ENCODE measurements around the gene CCDC54.

Gene CCDC54

DNA sequence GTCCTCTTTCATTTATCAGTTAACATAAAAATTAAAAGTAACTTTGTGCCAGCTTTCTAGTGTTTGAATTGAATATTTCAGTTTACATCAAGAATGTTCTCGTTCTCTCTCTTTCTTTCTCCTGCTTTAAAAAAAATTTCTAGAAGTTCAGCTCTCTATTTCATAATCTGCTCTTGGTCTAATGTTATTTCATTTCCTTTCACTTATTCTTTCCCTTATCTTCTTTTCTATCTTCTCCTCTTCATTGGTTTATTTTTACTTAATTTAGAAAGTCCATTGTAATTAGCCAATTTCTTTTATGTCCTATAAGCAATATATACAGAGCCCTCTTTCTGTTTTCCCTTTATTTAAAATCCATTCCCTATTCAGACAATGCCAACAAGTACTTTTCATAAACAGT, 44.6 kb downstream of the CCDC54 start:
- Histone ChIP-seq H3K9ac (ENCODE audit: low read depth, low read length) (no peak overlapping the region), H3K36me3 (ENCODE audit: insufficient read depth, low read length) (no peaks in the 10 kb centered on the region), H3K27ac (ENCODE audit: low read length) (no peak overlapping the region), H3K4me3 (ENCODE audit: low read depth in 1 of 2, low read length in 2 of 2) (no peak overlapping the region), H3K79me2 (ENCODE audit: insufficient read depth, low read length) (no peaks in the 10 kb centered on the region), H4K20me1 (ENCODE audit: insufficient read depth, low read length) (no peaks in the 10 kb centered on the region), H2AFZ (ENCODE audit: low read depth, low read length) (no peak overlapping the region), H3K4me2 (ENCODE audit: insufficient read depth, low read length) (no peak overlapping the region), H3K9me3 (ENCODE audit: insufficient read depth, low read length, severe bottlenecking) (no peaks in the 10 kb centered on the region), H3K4me1 (ENCODE audit: insufficient read depth, low read length) (peaks cover 7% of the 10 kb centered on the region; the same call in 1 of the 2 replicates), H3K27me3 (ENCODE audit: insufficient read depth, low read length, poor library complexity) (no peaks in the 10 kb centered on the region)
- DNase-seq = no peak
- no peak for ATAC-seq (ENCODE audit: insufficient read depth, low read depth)
- TF ChIP-seq, protein P1, sequence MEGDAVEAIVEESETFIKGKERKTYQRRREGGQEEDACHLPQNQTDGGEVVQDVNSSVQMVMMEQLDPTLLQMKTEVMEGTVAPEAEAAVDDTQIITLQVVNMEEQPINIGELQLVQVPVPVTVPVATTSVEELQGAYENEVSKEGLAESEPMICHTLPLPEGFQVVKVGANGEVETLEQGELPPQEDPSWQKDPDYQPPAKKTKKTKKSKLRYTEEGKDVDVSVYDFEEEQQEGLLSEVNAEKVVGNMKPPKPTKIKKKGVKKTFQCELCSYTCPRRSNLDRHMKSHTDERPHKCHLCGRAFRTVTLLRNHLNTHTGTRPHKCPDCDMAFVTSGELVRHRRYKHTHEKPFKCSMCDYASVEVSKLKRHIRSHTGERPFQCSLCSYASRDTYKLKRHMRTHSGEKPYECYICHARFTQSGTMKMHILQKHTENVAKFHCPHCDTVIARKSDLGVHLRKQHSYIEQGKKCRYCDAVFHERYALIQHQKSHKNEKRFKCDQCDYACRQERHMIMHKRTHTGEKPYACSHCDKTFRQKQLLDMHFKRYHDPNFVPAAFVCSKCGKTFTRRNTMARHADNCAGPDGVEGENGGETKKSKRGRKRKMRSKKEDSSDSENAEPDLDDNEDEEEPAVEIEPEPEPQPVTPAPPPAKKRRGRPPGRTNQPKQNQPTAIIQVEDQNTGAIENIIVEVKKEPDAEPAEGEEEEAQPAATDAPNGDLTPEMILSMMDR (IDR thresholded peaks at IDR 0.05; ENCODE audit: borderline replicate concordance, extremely low read depth, low read length, poor library complexity, severe bottlenecking) = no peak
- no peak for TF ChIP-seq EZH2 (IDR thresholded peaks at IDR 0.05; ENCODE audit: borderline replicate concordance, low read depth, low read length, severe bottlenecking)

DNA sequence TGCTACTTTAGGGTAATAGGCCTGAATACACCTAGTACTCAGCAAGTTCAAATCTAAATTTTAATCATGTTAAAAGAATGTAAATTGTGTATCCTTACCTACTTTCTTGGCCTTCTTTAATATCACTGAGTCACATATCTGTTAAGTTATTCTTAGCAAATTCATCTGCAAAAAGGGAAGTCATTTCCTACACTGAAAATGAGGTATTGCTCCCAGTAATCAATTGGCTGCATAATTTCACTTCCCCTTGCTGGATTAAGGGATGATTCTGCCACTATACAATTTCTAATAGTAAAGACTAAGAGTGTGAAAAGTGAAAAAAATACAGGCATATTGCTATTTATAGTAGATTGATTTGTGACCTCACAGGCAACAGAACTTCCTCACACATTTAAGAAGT, 47.8 kb downstream of the CCDC54 start:
- H3K4me1 ChIP-seq (ENCODE audit: insufficient read depth, low read length) = peaks cover 12% of the 10 kb centered on the region
- H3K9me3 ChIP-seq (ENCODE audit: insufficient read depth, low read length, severe bottlenecking) = no peaks in the 10 kb centered on the region
- H3K4me2 ChIP-seq (ENCODE audit: insufficient read depth, low read length) = no peak overlapping the region
- no peak for ATAC-seq (ENCODE audit: insufficient read depth, low read depth)
- no peak overlapping the region for H3K4me3 ChIP-seq (ENCODE audit: low read depth in 1 of 2, low read length in 2 of 2)
- no peak for DNase-seq
- H4K20me1 ChIP-seq (ENCODE audit: insufficient read depth, low read length) = no peaks in the 10 kb centered on the region
- no peaks in the 10 kb centered on the region for H3K36me3 ChIP-seq (ENCODE audit: insufficient read depth, low read length)
- no peaks in the 10 kb centered on the region for H3K27me3 ChIP-seq (ENCODE audit: insufficient read depth, low read length, poor library complexity)
- H2AFZ ChIP-seq (ENCODE audit: low read depth, low read length) = no peak overlapping the region
- H3K79me2 ChIP-seq (ENCODE audit: insufficient read depth, low read length) = no peaks in the 10 kb centered on the region
- no peak overlapping the region for H3K27ac ChIP-seq (ENCODE audit: low read length)
- no peak overlapping the region for H3K9ac ChIP-seq (ENCODE audit: low read depth, low read length)
- TF ChIP-seq, protein P1 (IDR thresholded peaks at IDR 0.05; ENCODE audit: borderline replicate concordance, extremely low read depth, low read length, poor library complexity, severe bottlenecking) = no peak
- no peak for TF ChIP-seq EZH2 (IDR thresholded peaks at IDR 0.05; ENCODE audit: borderline replicate concordance, low read depth, low read length, severe bottlenecking)

DNA sequence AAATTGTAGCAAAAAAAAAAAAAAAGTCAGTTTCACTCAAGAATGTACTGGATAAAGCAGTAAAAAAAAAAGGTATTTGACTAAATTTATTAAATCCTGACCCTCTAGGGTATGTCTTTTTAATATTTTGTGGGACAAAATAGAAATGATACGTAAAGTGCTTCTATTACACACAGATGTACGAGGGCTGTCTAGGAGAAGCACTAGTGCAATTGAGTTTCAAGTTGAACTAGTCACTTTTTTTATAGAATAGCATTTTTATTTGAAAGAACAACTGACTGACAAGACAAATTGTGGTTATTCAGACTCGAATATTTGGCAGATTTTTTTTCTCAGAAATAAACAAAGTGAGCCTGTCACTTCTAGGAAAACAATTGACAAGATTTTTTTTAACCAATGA, 49.0 kb downstream of the CCDC54 start:
- no peak overlapping the region for H3K4me3 ChIP-seq (ENCODE audit: low read depth in 1 of 2, low read length in 2 of 2)
- H3K9ac ChIP-seq (ENCODE audit: low read depth, low read length) = no peak overlapping the region
- TF ChIP-seq, protein P1 (IDR thresholded peaks at IDR 0.05; ENCODE audit: borderline replicate concordance, extremely low read depth, low read length, poor library complexity, severe bottlenecking) = no peak
- no peak for TF ChIP-seq EZH2 (IDR thresholded peaks at IDR 0.05; ENCODE audit: borderline replicate concordance, low read depth, low read length, severe bottlenecking)
- no peak for ATAC-seq (ENCODE audit: insufficient read depth, low read depth)
- no peaks in the 10 kb centered on the region for H4K20me1 ChIP-seq (ENCODE audit: insufficient read depth, low read length)
- H3K4me1 ChIP-seq (ENCODE audit: insufficient read depth, low read length) = peaks cover 17% of the 10 kb centered on the region
- H3K27me3 ChIP-seq (ENCODE audit: insufficient read depth, low read length, poor library complexity) = no peaks in the 10 kb centered on the region
- H3K27ac ChIP-seq (ENCODE audit: low read length) = no peak overlapping the region
- H3K79me2 ChIP-seq (ENCODE audit: insufficient read depth, low read length) = no peaks in the 10 kb centered on the region
- no peak for DNase-seq
- no peaks in the 10 kb centered on the region for H3K9me3 ChIP-seq (ENCODE audit: insufficient read depth, low read length, severe bottlenecking)
- H3K4me2 ChIP-seq (ENCODE audit: insufficient read depth, low read length) = no peak overlapping the region
- no peak overlapping the region for H2AFZ ChIP-seq (ENCODE audit: low read depth, low read length)
- H3K36me3 ChIP-seq (ENCODE audit: insufficient read depth, low read length) = no peaks in the 10 kb centered on the region

Data from DND-41 (cell line).